Liver (tissue), 9 donors: ENCODE measurements around the gene TBC1D9. TPM values are rescaled to one million over a fixed set of nuclear protein-coding genes. Genes with fewer than 3 reads are reported as not detected.

Source experiments
- DNase-seq: peaks from one replicate; pipeline ENCODE4 v3.0.0-alpha.2; 2017; ENCODE audit warnings: low spot score
- H3K27ac ChIP-seq, 2 donors: one replicate each; pipeline ENCODE4 v1.7.0; 2013; ENCODE audit warnings: inconsistent platforms in 2 of 2, low read length in 2 of 2, control low read depth in 1 of 2, low read depth in 1 of 2, mild to moderate bottlenecking in 1 of 2
- H3K27me3 ChIP-seq, 4 donors: one replicate each; pipeline versions ENCODE4 v1.6.1 to v1.7.0; 2013; ENCODE audit warnings: low read length in 3 of 4, inconsistent platforms in 1 of 4, mild to moderate bottlenecking in 1 of 4, moderate library complexity in 1 of 4; ENCODE audit not compliant: control insufficient read depth in 4 of 4, insufficient read depth in 4 of 4
- H3K36me3 ChIP-seq, 4 donors: one replicate each; pipeline versions ENCODE4 v1.6.1 to v1.7.0; 2013; ENCODE audit warnings: low read length in 3 of 4, mild to moderate bottlenecking in 3 of 4, low read depth in 1 of 4, moderate library complexity in 1 of 4; ENCODE audit not compliant: control insufficient read depth in 4 of 4, insufficient read depth in 3 of 4
- H3K4me1 ChIP-seq, 4 donors: one replicate each; pipeline versions ENCODE4 v1.6.1 to v1.7.0; 2013; ENCODE audit warnings: low read length in 3 of 4, mild to moderate bottlenecking in 3 of 4, moderate library complexity in 1 of 4; ENCODE audit not compliant: control insufficient read depth in 4 of 4, insufficient read depth in 4 of 4
- H3K4me3 ChIP-seq, 3 donors: one replicate each; pipeline versions ENCODE4 v1.6.1 to v1.7.0; 2013; ENCODE audit warnings: low read length in 3 of 3, control low read depth in 1 of 3, low read depth in 1 of 3, mild to moderate bottlenecking in 1 of 3
- H3K9ac ChIP-seq, 2 donors: one replicate each; pipeline ENCODE4 v1.7.0; 2013; ENCODE audit warnings: low read length in 2 of 2, mild to moderate bottlenecking in 2 of 2, moderate library complexity in 2 of 2, control low read depth in 1 of 2, low read depth in 1 of 2
- H3K9me3 ChIP-seq, 4 donors: one replicate each; pipeline versions ENCODE4 v1.6.1 to v1.7.0; 2013; ENCODE audit warnings: low read length in 3 of 4; ENCODE audit not compliant: control insufficient read depth in 4 of 4
- FOXA2 ChIP-seq: IDR thresholded peaks from 2 replicates; pipeline ENCODE4 v1.6.1; 2016; ENCODE audit warnings: antibody characterized with exemption
- GABPA ChIP-seq, 2 donors: IDR thresholded peaks in 1 of 2; conservative IDR thresholded peaks in 1 of 2; 2 replicates each; pipeline ENCODE4 v1.6.1; 2016; ENCODE audit warnings: antibody characterized with exemption in 2 of 2, mild to moderate bottlenecking in 1 of 2, moderate library complexity in 1 of 2
- HNF4A ChIP-seq, 2 donors: conservative IDR thresholded peaks; 2 replicates each; pipeline ENCODE4 v1.6.1; 2016; ENCODE audit warnings: antibody characterized with exemption in 2 of 2, mild to moderate bottlenecking in 2 of 2
- HNF4G ChIP-seq: IDR thresholded peaks from 2 replicates; pipeline ENCODE4 v1.6.1; 2016; ENCODE audit warnings: antibody characterized with exemption
- JUND ChIP-seq, 2 donors: IDR thresholded peaks; 2 replicates each; pipeline ENCODE4 v1.6.1; 2016; ENCODE audit warnings: antibody characterized with exemption in 2 of 2
- NR2F2 ChIP-seq: IDR thresholded peaks from 2 replicates; pipeline ENCODE4 v1.6.1; 2016; ENCODE audit warnings: antibody characterized with exemption
- RAD21 ChIP-seq, 2 donors: IDR thresholded peaks; 2 replicates each; pipeline ENCODE4 v1.6.1; 2016; ENCODE audit warnings: antibody characterized with exemption in 2 of 2, mild to moderate bottlenecking in 2 of 2
- RXRA ChIP-seq, 2 donors: IDR thresholded peaks; 2 replicates each; pipeline ENCODE4 v1.6.1; 2017 to 2018; ENCODE audit warnings: antibody characterized with exemption in 2 of 2, mild to moderate bottlenecking in 1 of 2
- SP1 ChIP-seq: IDR thresholded peaks from 2 replicates; pipeline ENCODE4 v1.6.1; 2018; ENCODE audit warnings: antibody characterized with exemption, mild to moderate bottlenecking
- TAF1 ChIP-seq: conservative IDR thresholded peaks from 2 replicates; pipeline ENCODE4 v1.6.1; 2016; ENCODE audit warnings: antibody characterized with exemption, mild to moderate bottlenecking
- YY1 ChIP-seq: IDR thresholded peaks from 2 replicates; pipeline ENCODE4 v1.6.1; 2016; ENCODE audit warnings: antibody characterized with exemption, mild to moderate bottlenecking
- WGBS: extraction: QIAGEN DNeasy Blood & Tissue Kit; methylation state at CpG from one replicate; pipeline ENCODE4 v1.1.7; 2013; 5-methylcytosine and 5-hydroxymethylcytosine counted together
- polyA plus RNA-seq, 2 donors: library from polyadenylated mRNA; stranded (reverse) in 1 of 2; unstranded in 1 of 2; fragments of 200-250 nt in 1 of 2; fragments of >200 nt in 1 of 2; fragmentation: Nextera tagmentation in 1 of 2; extraction: Ambion mirVana in 1 of 2; gene quantifications; one replicate each; pipeline versions ENCODE4 v1.2.1 to v1.2.3, GENCODE V29; 2013 to 2015
- total RNA-seq, 2 donors: library from RNA; depleted of rRNA; stranded (reverse); fragments of >200 nt; gene quantifications; one replicate each; pipeline ENCODE4 v1.2.3, GENCODE V29; 2014
- TF ChIP-seq, protein P1 (sequence below): fragments of 150-350 bp; IDR thresholded peaks from 2 replicates; pipeline ENCODE4 v1.5.1; 2017; ENCODE audit warnings: improper control_type of control experiment, low read depth, low read length; ENCODE audit not compliant: missing input control
- TF ChIP-seq, protein P2 (sequence below): IDR thresholded peaks from 2 replicates; pipeline ENCODE4 v1.6.1; 2016; ENCODE audit warnings: antibody characterized with exemption
- donor health status: healthy.
- donor health status: healthy.
- donor health status: healthy.
- donor health status: healthy.
- donor health status: healthy.

The TBC1D9 gene
- total and polyA plus RNA-seq, 4 donors = 1.4 to 8.5 (median 6.3) TPM

DNA sequence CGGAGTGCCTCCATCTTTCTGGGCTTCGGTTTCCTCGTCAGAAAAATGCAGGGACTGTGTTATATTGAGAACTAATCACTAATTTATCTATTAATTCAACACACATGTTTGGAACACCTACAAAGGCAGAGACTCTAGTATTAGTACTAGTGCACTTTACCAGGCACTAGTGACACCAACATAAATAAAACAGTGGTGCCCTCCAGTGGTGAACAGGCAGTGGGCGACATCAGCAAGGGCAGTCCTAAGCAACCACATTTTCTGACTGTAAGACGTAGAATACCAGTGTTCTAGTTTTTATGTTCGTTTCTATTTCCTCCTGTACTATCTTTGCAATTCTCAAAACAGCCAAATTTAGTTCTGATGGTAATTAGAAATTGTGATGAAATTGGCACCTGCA lies 118.3 kb downstream of the TBC1D9 start:
- DNase-seq = no peak
- H3K27me3 ChIP-seq = no peaks in the 10 kb centered on the region
- H3K4me3 ChIP-seq = no peak overlapping the region
- no peaks in the 10 kb centered on the region for H3K9me3 ChIP-seq
- H3K9ac ChIP-seq = no peak overlapping the region
- WGBS = 75% methylated on average over 6 of the region's 6 CpGs
- no peak overlapping the region for H3K27ac ChIP-seq
- TF ChIP-seq, protein P1, sequence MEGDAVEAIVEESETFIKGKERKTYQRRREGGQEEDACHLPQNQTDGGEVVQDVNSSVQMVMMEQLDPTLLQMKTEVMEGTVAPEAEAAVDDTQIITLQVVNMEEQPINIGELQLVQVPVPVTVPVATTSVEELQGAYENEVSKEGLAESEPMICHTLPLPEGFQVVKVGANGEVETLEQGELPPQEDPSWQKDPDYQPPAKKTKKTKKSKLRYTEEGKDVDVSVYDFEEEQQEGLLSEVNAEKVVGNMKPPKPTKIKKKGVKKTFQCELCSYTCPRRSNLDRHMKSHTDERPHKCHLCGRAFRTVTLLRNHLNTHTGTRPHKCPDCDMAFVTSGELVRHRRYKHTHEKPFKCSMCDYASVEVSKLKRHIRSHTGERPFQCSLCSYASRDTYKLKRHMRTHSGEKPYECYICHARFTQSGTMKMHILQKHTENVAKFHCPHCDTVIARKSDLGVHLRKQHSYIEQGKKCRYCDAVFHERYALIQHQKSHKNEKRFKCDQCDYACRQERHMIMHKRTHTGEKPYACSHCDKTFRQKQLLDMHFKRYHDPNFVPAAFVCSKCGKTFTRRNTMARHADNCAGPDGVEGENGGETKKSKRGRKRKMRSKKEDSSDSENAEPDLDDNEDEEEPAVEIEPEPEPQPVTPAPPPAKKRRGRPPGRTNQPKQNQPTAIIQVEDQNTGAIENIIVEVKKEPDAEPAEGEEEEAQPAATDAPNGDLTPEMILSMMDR = peak; percentile 62
- TF ChIP-seq TAF1 (no peak), YY1 (no peak), RAD21 (IDR thresholded peaks at IDR 0.05) (peak; percentile 61 to 77)
- peaks cover 4 to 41% (median 30%) of the 10 kb centered on the region in 4 donors for H3K4me1 ChIP-seq
- peaks cover 1 to 6% (median 4%) of the 10 kb centered on the region in 4 donors for H3K36me3 ChIP-seq

DNA sequence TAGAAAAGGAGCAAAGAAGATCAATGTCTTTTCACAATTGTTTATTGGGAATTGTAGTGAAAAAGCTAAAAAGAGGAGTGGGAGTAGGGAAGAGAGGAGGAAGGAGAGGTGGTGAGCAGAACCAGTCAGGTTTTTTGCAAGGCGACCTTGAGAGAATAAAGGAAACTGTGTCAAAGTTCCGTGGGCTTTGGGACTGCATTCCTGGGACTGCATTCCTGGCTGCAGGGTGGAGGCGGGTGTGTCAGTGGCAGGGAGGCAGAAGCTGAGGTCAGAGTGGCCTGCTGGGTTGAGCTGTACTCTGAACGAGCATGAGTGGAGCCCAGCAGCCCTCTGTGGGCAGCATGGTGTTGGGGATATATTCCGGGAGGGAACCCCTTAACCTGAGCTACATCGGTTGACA lies 120.6 kb downstream of the TBC1D9 start:
- peaks cover 0 to 34% (median 24%) of the 10 kb centered on the region in 4 donors for H3K4me1 ChIP-seq
- no peak for DNase-seq
- H3K27ac ChIP-seq = no peak overlapping the region
- H3K36me3 ChIP-seq = peaks cover 5 to 11% (median 7%) of the 10 kb centered on the region in 4 donors
- 72% methylated on average over 6 of the region's 6 CpGs for WGBS
- H3K27me3 ChIP-seq = no peaks in the 10 kb centered on the region
- no peak overlapping the region for H3K9ac ChIP-seq
- no peaks in the 10 kb centered on the region for H3K9me3 ChIP-seq
- H3K4me3 ChIP-seq = no peak overlapping the region
- peak; percentile 25 for TF ChIP-seq SP1
- TF ChIP-seq, protein P2, sequence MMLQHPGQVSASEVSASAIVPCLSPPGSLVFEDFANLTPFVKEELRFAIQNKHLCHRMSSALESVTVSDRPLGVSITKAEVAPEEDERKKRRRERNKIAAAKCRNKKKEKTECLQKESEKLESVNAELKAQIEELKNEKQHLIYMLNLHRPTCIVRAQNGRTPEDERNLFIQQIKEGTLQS = no peak

DNA sequence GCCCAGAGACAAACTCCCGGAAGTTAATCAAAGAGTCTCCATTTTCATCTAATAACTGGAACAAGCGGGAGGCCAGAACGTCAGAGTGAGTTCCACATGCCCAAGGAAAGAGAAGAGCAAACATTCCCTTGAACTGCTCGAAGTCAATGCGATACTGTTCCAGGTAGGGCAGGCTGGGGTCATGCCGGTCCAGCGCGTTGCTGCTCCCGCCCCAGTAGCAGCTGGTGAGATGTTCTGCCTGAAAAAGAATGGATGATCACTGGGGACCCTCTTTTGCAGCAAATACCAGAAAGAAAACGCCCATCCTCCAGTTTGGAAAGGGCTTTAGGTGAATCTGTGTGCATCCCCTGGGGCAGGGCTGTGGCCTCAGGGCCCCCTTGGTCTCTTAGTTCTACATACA lies 122.2 kb downstream of the TBC1D9 start:
- no peaks in the 10 kb centered on the region for H3K9me3 ChIP-seq

DNA sequence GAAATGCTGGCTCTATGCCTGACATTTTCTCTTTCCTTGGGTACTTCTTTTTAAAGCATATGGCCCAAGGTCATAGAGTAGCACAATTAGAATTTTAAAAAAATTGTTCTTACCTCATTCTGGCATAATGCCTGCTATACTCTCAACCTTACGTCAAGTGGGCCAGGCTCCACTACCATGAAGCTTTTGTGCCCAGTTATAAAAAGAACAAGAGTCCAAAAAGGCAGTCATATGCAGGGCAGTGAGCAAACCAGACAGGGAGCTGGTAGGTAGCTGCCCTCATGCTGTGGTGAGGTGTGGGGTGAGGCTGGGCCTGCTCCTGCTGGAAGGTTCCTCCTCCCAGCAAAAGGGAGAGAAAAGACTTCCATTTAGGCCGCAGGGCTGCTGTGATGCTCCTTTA lies 123.1 kb downstream of the TBC1D9 start:
- Histone ChIP-seq H3K9me3 (no peaks in the 10 kb centered on the region), H3K36me3 (peaks cover 6 to 16% (median 10%) of the 10 kb centered on the region in 4 donors), H3K27ac (no peak overlapping the region), H3K9ac (no peak overlapping the region), H3K27me3 (no peaks in the 10 kb centered on the region), H3K4me1 (peaks cover 0 to 24% (median 21%) of the 10 kb centered on the region in 4 donors), H3K4me3 (no peak overlapping the region)
- WGBS = 92% methylated on average over 2 of the region's 2 CpGs
- no peak for DNase-seq
- no peak for TF ChIP-seq FOXA2
- TF ChIP-seq HNF4G = no peak
- TF ChIP-seq, protein P2 = no peak
- TF ChIP-seq HNF4A (conservative IDR thresholded peaks at IDR 0.05) = no peak
- TF ChIP-seq SP1 = no peak
- no peak for TF ChIP-seq TAF1
- no peak for TF ChIP-seq JUND (IDR thresholded peaks at IDR 0.05)
- TF ChIP-seq RXRA (IDR thresholded peaks at IDR 0.05) = no peak
- no peak for TF ChIP-seq NR2F2
- no peak for TF ChIP-seq YY1

More for the DNA sequence above, 122.2 kb downstream of the TBC1D9 start:
- peaks cover 5 to 11% (median 7%) of the 10 kb centered on the region in 4 donors for H3K36me3 ChIP-seq
- no peak overlapping the region for H3K27ac ChIP-seq
- peaks cover 0 to 24% (median 21%) of the 10 kb centered on the region in 4 donors for H3K4me1 ChIP-seq
- H3K27me3 ChIP-seq = no peaks in the 10 kb centered on the region
- TF ChIP-seq GABPA (IDR thresholded peaks at IDR 0.05 in 1 of 2, conservative IDR thresholded peaks at IDR 0.05 in 1 of 2) (no peak), HNF4A (conservative IDR thresholded peaks at IDR 0.05) (no peak)
- 70% methylated on average over 10 of the region's 10 CpGs for WGBS
- DNase-seq = no peak
- no peak overlapping the region for H3K9ac ChIP-seq
- no peak overlapping the region for H3K4me3 ChIP-seq
